PFSK-1 (cell line): ENCODE data around the gene NUSAP1.

Experiments
- FOXP2 ChIP-seq: optimal IDR thresholded peaks from 2 replicates; pipeline ENCODE3; 2011; ENCODE audit warnings: borderline replicate concordance, control low read depth, inconsistent platforms; ENCODE audit not compliant: insufficient read depth; ENCODE audit errors: extremely low read length, extremely low read depth
- POLR2AphosphoS5 ChIP-seq: IDR thresholded peaks from 2 replicates; pipeline ENCODE4 v1.6.1; 2012; ENCODE audit warnings: low read depth, mild to moderate bottlenecking, control low read depth, low read length, moderate library complexity
- SIN3A ChIP-seq: IDR thresholded peaks from 2 replicates; pipeline ENCODE4 v1.6.1; 2012; ENCODE audit warnings: mild to moderate bottlenecking, low read length, moderate library complexity, borderline replicate concordance; ENCODE audit not compliant: insufficient read depth
- TAF1 ChIP-seq: IDR thresholded peaks from 2 replicates; pipeline ENCODE4 v1.6.1; 2012; ENCODE audit warnings: low read length, control low read depth, borderline replicate concordance; ENCODE audit not compliant: insufficient read depth
- TF ChIP-seq, protein P1 (sequence below), 2 experiments: IDR thresholded peaks; 2 replicates each; pipeline versions ENCODE4 v1.6.1 to v1.8.0; 2011 to 2012; ENCODE audit warnings: low read depth in 2 of 2, low read length in 2 of 2, control low read depth in 1 of 2, inconsistent platforms in 1 of 2, mild to moderate bottlenecking in 1 of 2, moderate library complexity in 1 of 2; ENCODE audit not compliant: insufficient read depth in 1 of 2

The NUSAP1 gene

DNA sequence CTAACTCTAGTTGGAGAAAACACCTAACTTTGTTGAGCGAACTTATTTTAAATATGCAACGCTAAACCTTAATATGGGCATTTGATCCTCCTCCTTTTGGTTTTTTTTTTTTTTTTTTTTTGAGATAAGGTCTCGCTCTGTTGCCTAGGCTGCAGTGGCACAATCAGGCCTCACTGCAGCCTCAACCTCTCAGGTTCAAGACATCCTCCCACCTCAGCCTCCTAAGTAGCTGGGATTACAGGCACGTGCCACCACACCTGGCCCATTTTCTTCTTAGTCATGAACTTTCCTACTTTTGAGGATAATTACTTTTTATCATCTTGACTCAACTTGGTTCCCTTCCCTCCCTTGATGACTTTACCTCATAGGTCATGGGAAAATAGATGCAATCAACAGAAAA lies 3.9 kb downstream of the NUSAP1 start:
- no peak for TF ChIP-seq POLR2AphosphoS5

DNA sequence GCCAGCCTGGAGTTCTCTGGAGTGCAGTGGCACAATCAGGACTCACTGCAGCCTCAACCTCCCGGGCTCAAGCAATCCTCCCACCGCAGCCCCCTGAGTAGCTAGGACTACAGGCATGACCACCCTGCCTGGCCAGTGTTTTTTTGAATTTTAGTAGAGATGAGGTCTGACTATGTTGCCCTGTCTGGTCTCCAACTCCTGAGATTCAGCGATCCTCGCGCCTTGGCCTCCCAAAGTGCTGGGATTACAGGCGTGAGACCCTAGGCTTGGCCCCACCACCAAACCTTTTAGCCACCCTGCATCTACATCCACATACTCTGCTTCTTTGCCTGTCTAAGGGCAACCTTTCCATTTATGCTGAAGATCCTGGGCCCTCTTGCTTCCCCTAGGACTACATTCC lies 4.4 kb downstream of the NUSAP1 start:
- TF ChIP-seq FOXP2 (no peak), TAF1 (no peak), POLR2AphosphoS5 (no peak), SIN3A (no peak)
- TF ChIP-seq, protein P1, sequence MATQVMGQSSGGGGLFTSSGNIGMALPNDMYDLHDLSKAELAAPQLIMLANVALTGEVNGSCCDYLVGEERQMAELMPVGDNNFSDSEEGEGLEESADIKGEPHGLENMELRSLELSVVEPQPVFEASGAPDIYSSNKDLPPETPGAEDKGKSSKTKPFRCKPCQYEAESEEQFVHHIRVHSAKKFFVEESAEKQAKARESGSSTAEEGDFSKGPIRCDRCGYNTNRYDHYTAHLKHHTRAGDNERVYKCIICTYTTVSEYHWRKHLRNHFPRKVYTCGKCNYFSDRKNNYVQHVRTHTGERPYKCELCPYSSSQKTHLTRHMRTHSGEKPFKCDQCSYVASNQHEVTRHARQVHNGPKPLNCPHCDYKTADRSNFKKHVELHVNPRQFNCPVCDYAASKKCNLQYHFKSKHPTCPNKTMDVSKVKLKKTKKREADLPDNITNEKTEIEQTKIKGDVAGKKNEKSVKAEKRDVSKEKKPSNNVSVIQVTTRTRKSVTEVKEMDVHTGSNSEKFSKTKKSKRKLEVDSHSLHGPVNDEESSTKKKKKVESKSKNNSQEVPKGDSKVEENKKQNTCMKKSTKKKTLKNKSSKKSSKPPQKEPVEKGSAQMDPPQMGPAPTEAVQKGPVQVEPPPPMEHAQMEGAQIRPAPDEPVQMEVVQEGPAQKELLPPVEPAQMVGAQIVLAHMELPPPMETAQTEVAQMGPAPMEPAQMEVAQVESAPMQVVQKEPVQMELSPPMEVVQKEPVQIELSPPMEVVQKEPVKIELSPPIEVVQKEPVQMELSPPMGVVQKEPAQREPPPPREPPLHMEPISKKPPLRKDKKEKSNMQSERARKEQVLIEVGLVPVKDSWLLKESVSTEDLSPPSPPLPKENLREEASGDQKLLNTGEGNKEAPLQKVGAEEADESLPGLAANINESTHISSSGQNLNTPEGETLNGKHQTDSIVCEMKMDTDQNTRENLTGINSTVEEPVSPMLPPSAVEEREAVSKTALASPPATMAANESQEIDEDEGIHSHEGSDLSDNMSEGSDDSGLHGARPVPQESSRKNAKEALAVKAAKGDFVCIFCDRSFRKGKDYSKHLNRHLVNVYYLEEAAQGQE (IDR thresholded peaks at IDR 0.05; ENCODE audit: insufficient read depth in 1 of 2, low read depth in 2 of 2, low read length in 2 of 2) = no peak

DNA sequence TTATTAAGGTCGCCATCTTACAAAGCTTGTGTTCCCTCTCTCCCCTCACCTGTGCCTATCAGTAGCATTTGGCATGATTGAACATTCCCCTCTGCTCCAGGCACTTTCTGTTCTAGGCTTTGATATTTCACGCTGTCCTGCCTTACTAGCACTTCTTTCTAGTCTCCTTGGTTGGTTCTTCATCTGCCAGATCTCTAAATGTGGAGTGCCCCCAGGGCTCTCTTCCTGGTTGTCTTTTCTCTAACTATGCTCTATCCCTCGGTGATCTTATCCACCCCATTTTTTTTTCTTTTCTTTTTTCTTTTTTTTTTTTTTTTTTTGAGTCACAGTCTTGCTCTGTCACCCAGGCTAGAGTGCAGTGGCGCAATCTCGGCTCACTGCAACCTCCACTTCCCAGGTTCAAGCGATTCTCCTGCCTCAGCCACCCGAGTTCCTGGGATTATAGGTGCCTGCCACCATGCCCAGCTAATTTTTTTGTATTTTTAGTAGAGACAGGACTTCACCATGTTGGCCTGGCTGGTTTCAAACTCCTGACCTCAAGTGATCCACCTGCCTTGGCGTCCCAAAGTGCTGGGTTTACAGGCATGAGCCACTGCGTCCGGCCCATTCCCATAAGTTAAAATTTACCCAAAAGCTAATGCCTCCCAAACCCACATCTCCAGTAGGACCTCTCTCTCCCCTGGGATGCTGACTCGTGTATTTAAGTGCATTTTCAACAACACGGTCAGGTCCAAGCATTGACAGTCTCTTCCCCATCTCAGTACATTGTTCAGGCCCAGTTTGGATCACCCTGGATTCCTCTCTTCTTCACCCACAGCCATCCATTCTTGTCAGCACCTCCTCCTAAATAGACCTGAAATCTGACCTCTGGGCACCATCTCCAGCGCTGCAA lies 5.2 kb downstream of the NUSAP1 start:
- TF ChIP-seq TAF1 = no peak
- no peak for TF ChIP-seq FOXP2
- no peak for TF ChIP-seq SIN3A
- TF ChIP-seq, protein P1 (IDR thresholded peaks at IDR 0.05; ENCODE audit: insufficient read depth in 1 of 2, low read depth in 2 of 2, low read length in 2 of 2) = no peak
- TF ChIP-seq POLR2AphosphoS5 = no peak

DNA sequence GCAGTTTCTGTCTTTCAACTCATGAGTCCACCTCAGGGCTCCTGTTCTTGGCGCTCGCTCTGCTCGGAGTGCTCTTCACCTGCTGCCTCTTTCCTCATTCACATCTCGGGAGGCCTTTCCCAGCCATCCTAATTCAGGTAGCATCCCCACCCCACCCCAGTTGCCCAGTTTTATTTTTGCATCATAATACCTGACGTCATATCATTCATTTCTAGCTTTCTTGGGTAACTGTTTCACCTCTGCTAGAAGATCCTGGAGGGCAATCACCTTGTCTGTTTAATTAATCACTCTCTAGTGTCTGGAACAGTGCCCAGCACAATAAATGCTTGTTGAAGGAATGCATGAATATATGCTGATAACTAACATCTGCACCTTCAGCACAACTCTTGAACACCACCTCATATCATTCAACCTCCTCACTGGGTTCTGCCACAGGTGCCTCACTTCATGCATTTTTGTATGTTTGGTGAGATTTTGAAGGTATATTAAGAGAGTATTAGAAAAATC lies 7.6 kb downstream of the NUSAP1 start:
- TF ChIP-seq SIN3A (no peak), TAF1 (no peak)

DNA sequence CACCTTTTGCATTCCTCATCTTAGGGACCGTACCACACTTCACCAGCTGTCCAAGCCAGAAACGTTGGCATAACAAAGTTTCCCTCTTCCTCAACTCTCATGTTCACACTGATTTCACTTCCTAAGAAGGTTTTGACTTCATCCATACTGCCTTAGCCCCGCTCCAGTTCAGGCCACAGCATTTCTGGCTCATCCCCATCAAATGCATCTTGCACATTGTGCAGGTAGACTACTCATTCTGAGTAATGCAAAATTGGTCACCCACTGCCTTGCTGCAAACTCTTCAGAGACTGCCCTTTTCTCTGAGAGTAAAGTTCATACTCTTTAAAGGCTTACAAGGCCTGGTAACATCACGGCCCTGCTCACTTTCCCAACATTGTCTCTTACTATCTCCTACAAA lies 8.8 kb downstream of the NUSAP1 start:
- TF ChIP-seq POLR2AphosphoS5 (no peak), SIN3A (no peak), TAF1 (no peak), FOXP2 (no peak)
- TF ChIP-seq, protein P1 (IDR thresholded peaks at IDR 0.05; ENCODE audit: insufficient read depth in 1 of 2, low read depth in 2 of 2, low read length in 2 of 2) = no peak

DNA sequence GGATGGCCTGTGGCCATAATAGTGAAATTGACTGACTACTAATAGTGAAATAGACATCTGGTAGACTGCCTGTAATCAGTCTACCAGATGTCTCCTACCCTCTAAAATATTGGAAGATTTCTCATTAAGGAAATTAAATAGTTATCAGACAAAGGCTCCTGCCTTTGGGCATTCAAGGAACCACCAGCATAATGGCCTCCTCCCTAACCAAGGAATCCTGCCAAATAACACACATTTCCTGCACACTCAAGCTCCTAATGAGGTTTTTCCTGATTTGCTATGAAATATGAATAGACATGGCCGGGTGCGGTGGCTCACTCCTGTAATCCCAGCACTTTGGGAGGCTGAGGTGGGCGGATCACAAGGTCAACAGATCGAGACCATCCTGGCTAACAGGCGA lies 14.6 kb downstream of the NUSAP1 start:
- TF ChIP-seq SIN3A (no peak), TAF1 (no peak), POLR2AphosphoS5 (no peak), FOXP2 (no peak)
- TF ChIP-seq, protein P1 (IDR thresholded peaks at IDR 0.05; ENCODE audit: insufficient read depth in 1 of 2, low read depth in 2 of 2, low read length in 2 of 2) = no peak
